ENCODE measurements around the gene CCDC154.
"Not testable (repeated sequence)": the region's sequence is repeated elsewhere in the genome, so short reads cannot be mapped to it uniquely, and the experiment has no call there.

CCDC154 gene

DNA sequence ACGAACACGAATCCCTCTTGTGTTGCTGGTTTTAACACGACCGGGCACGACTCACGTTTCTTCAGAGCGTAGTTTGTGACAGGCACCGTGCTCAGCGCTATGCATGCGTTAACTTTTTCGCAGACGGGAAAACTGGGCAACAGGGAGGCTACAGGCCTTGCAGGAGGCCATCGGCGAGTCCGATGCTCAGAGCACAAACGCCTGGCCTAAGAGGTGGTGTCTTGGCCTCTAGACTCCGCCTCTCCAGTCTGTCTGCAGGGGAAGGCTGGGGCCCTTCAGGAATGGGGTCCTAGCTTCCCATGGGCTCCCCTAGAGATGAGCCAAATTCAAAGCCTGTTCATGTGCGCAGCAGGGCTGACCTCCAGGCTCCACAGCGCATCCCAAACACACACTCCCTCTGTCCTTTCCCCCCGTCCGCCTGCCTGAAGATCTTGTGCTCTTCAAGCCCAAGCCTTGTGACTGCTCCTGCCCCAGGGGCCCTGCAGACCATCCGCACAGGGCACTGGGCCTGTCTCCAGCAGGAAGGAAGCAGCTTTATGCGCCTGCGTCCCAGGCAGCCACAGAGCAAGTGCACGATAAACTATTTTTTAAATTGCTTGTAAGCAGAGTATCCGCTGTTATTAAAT is 27.3 kb upstream of the CCDC154 start:
- DNase-seq: no peak

DNA sequence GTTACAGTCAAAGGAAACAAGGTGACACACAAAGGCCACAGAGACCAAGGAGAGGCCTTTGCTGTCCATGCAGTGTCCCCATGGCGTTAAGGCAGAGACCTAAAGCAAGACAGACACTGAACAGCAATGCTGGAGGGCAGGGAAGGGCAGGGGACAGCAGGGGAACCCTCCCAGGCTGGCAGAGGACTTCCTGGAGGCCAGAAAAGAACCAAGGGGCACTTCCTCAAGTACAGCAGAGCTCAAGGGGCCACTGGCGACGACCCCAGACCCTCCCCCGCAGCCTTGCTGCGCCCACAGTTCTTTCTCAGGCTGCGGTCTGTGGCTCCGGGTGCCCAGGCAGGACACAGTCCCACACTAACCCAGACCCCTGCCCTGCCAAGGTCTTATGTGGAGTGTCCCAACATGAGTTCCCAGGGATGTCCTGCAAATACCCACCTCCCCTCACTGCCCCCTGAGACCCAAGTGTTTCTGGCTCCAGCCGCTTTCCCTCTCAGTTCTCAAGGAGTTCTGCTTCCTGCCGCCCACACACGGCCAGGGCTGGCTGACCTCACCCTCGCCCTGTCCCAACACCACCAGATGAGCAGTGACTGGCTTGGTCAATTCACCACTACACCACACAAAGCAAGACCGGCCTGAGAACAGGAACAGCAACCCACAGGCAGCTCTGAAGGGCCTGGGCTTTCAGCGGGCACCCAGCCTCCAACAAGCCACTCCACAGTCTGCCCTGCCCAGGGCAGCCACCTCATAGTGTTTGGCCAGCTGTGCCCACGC is 26.3 kb upstream of the CCDC154 start:
- DNase-seq: no peak

DNA sequence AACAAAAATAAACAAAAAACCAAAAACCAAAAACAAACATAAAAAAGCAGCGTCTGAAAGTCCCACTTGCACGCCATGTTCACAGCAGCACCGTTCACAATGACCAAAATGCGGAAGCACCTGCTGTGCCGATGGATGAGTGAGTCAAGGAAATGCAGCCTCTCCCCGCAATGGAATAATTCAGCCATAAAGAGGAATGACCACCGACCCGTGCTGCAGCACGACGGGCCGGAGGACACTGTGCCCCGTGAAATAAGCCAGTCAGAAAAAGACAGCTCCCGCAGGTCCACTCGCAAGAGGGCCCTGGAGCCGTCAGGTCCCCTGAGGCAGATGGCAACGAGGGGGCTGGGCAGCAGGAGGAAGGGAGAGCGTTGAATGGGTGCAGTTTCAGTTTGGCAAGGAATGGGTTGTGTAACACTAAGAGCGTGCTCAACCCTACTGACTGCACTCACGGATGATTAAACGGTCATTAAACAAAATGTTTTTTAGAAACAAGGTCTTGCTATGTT is 25.4 kb upstream of the CCDC154 start:
- no peak for DNase-seq

DNA sequence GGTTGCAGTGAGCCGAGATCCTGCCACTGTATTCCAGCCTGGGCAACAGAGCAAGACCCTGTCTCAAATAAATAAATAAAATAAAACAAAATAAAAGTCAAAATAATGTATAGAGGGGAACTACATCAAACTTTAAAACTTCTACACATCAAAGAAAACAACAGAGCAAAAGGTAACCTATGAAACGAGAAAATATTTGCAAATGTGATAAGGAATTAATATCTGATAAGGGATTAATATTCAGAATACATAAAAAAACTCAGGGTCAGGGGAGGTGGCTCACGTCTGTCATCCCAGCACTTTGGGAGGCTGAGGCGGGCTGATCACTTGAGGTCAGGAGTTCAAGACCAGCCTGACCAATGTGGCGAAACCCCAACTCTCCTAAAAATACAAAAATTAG is 24.8 kb upstream of the CCDC154 start:
- not testable (repeated sequence) for DNase-seq

DNA sequence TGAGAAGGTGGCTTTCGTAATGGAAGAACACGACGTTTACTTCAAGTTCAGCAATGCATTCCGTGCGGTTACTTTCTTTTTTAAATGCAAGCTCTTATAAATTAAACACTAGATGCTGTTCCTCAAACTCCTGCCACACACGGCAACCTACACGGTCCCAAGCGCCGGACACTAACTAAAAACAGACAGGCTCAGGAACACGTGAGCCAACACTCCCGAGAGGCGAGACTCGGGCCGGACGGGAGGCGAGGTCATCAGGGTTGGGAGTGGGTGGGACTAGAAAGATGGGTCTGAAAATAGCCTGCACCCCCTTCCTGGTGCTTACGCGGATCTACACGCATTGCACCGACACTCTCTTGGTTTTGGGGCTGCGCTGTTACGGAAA is 24.1 kb upstream of the CCDC154 start:
- DNase-seq: no peak

DNA sequence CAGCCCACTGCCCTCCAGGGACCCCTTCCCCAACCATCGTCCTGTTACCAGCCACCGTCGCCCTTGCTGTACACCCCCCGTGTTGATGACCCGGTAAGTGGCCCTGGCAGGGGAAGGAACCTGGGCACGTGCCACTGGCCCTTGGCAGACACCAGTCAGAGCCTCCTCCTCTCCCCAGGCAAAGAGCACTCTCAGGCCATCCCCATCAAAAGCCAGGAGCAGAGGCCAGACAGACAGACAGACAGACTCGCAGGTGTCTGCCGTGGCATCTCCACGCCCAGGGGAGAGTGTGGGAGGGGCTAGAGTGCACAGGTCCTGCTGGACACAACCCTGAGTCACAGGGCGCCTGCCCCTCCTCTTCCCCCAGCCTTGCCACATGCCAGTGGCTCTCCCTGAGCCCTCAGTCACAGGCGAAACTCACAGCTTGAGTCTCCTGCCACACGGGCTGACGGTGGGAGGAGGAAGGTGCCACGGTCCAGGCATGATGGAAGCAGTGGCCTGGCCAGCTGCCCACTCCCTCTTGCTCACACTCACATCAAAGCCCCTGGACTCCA is 22.7 kb upstream of the CCDC154 start:
- DNase-seq: no peak

DNA sequence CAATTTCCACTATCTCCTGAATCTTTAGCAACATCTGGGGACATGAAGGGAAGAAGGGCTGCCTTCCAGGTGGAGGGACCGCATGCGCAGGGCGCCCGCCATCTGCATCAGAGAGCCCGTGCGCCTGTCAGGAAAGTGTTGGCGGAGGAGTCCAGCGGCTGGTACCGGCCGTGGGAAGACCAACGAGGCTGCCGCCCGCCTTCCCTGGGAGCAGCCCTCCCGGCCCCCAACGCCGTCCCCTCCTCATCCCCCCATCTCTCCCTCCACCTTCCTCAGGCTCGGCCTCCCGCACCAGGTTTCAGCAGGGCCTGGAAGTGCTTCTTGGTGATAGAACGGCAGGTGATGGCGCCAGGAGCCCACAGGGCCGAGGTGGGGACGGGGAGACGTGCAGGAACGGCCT is 21.7 kb upstream of the CCDC154 start:
- no peak for DNase-seq

DNA sequence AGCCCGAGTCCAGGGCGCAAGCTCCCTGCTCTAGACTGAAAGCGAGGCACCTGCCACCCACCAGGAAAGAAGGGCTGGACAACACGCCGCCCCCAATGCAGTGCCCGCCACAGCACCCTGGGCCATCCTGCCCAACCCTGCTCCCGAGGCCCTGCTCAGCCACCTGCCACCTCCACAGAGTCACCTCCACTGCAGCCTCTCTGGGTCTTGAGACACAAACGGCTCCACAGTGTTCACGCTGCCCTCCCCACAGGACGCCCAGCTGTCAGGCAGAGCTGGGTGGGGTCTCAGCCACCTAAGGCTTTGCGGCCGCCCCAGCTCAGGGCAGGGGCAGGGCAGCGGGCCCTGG is 21.2 kb upstream of the CCDC154 start:
- no peak for DNase-seq

DNA sequence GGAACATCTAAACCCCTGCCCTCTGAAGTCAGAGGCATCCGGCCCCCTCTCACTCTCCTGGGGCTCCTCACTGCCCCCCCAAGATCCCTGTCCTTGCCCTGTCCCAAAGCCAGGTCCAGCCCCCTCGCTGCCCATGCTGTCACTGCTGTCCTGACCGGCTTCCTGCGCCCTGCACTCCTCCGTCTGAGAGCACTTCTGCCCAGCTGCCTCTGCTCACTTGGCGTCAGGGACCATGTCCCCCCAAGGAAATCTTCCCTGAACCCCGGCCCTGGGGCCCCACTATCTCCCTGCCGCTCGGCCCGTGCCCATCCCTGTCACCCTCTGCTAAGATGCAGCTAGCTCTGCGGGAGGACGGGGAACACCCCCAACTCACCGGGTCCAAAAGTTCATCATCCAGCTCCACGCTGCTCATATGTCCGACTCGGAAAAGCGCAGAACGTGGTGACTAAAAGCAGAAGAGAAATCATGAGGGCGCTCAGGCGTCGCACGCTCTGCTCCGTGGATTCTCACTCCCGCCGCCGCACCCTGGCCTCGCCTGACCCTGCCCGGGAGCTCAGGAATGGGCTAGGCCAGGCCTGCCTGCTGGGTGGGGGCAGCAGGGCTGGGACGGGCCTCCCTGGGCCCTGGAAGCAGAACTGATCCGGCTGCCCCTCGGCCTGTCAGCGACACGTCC is 20.7 kb upstream of the CCDC154 start:
- no peak for DNase-seq

DNA sequence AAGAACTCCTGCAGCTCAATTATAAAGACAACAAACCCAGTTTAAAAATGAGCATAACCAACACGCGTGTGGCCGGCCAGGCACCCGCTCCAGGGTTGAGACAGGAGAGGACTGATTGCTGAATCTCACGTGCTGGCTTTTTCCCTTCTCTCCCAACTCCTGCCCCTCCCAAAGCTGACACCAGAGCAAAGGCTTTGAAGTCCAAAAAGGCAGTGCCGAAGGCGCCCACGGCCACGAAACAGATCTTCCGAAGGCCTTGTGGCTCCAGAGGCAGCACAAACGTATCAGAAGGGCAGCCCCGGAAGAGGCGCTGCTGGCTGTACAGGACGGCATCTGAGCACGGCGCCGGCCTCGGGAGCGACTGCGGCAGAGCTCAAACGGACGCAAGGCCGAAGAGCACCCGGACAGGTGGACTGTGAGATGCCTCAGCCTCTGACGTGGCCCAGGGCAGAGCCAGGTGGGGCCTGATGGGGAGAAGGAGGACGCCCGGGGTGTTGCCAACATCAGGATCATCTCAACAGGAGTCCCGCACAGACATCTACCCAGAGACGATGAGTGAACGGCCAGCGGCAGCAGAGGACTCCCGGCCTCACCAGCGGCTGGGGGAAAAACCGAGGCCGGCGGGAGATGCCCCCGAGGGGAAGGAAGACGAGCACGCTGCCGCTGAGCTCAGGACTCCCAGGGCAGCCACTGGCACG is 20.0 kb upstream of the CCDC154 start:
- no peak for DNase-seq

DNA sequence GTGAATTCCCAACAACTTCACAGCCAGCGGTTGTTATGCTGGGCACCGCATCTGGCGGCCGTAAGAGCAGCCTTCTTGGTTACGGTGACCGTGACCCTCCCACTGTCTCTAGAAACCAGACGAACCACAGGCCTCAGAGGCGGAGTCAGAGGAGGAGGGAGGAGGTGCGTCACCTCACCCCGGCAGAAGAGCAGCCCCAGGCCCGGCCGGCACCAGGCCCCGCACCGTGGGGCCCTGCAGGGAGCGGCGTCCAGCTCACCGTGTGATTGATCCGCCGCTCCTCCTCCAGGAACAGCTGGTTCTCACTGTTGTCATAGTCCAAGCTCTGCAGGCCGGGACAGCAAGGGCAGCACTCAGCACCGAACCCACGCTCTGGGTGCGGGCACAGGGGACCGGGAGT is 16.8 kb upstream of the CCDC154 start:
- no peak for DNase-seq

DNA sequence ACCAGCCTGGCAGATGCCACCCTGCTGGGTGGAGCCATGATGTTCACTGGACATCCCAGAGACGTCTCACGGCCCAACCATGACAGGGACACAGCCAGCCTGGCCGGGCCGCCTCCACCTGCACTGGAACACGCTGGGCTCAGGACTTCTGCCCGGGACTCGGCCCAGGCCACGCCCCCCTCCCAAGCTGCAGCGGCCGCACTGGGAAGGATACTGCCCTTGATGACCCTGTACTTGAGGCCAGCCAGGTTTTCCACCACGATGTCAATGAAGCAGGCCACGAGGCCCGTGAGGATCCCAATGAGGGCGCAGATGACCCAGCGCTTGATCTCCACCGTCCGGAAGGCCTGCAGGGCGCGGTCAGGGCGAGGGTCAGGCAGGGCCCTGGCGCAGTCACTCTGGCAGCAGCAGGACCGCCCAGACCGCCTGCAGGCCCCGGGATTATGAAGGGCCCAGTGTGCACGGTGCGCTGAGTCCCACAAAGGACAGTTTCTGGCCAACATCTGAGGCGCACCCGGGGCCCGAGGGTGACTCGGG is 16.3 kb upstream of the CCDC154 start:
- no peak for DNase-seq

DNA sequence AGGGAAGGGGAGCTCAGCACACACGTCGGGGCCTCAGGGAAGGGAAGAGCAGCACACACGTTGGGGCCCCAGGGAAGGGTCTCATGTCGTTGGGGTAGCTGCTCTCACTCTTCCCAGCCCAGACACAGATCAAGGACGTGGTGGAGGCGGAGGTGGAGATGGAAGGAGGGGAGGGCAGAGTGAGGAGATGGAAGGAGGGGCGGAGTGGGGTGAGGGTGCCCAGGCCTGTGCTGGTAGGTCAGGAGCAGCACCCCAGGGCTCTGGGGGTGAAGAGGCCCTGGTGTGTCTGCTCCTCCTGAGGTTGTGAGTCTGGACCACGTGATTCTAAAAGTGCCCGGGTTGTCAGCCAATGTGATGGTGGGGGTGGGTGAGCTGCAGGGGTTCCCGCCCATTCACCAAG is 15.6 kb upstream of the CCDC154 start:
- no peak for DNase-seq

DNA sequence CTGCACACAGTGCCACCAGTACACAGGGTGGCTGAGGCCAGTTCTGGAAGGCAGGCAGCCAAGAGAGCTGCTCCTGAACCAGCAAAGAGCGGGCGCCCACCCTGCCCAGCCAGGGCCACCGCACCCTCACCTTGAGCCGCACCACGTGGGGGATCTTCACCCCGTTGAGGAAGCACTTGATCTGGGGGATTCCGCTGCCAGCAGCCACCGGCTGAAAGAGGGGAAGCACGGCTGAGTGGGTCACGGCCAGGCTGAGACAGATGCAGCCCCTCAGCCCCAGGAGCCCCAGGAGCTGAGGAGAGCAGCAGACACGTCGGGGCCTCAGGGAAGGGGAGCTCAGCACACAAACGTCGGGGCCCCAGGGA is 14.6 kb upstream of the CCDC154 start:
- DNase-seq: no peak

DNA sequence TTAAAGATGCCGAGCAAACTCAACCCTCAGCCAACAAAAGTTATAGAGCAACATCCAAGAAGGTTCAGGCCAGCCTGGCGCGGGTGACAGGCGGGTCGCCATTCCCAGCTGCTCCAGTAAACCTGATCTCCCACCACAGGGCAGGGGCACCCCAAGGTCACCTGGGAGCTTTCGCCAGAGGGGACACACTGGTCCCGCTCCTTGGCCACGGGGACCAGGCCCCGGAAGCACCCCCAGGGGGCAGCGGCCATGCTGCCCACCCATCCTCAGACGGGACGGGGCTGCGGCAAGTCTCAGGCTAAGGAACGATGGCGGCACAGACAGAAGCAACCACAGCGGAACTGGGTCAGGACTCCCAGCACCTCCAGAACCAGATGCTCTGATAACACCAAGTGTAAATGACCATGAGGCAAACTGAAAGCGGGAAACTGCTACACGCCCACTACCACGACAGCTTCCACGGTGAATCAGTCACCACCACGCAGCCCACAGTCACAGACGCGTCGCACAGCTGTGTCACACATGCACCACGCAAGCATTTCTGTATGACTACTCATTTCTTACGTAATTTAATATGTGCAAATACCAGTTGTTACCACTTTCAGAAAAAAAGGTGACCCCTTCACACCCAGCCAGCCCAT is 14.1 kb upstream of the CCDC154 start:
- DNase-seq: no peak

DNA sequence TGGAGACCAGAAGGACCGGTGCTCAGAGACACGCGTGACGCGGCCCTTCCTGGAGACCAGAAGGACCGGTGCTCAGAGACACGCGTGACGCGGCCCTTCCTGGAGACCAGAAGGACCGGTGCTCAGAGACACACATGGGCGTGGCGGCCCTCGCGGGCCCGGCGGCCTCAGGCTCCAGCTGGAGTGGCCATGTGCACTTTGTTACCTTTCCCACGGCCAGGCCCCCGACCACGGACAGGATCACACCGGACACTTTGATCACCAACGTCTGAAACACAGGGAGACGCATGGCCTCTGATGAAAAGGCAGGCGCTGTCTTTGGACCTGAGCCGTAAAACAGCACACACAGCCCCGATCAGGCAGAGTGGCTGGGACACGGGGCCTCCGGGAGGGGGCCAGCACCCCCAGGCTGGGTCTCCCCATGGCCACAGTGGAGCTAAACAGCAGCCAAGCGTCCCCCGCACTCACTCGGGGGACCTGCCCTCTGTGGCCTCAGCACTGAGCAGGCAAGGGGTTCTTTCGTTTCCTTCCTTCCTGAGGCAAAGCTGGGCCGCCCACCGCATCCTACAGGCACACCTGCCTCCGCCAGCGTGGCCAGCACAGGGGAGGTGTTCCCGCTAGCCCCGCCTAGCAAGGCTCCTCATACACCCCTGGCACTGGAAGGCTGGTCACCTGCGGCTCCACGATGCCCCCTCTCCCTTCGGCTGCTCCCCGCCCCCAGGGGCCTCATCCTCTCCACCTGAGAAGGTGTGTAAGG is 13.3 kb upstream of the CCDC154 start:
- no peak for DNase-seq

DNA sequence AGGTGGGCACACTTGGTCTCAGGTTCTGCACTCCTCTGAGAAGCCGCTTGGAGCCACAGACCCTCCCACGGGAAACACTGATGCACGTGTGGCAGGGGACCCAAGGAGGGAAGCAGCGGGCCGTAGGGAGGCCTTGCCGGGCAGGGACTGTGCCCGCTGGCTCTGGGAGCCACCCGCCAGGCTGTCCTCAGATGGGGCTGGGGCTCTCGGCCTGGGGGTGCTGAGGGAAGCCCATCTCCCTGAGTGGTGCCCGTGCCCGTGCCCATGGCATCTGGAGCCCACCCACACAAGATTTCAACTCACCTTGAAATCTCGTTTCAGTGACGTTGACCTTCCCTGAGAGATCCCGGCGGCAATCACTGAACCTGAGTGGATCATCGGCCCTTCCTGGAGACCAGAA is 12.6 kb upstream of the CCDC154 start:
- DNase-seq: no peak

DNA sequence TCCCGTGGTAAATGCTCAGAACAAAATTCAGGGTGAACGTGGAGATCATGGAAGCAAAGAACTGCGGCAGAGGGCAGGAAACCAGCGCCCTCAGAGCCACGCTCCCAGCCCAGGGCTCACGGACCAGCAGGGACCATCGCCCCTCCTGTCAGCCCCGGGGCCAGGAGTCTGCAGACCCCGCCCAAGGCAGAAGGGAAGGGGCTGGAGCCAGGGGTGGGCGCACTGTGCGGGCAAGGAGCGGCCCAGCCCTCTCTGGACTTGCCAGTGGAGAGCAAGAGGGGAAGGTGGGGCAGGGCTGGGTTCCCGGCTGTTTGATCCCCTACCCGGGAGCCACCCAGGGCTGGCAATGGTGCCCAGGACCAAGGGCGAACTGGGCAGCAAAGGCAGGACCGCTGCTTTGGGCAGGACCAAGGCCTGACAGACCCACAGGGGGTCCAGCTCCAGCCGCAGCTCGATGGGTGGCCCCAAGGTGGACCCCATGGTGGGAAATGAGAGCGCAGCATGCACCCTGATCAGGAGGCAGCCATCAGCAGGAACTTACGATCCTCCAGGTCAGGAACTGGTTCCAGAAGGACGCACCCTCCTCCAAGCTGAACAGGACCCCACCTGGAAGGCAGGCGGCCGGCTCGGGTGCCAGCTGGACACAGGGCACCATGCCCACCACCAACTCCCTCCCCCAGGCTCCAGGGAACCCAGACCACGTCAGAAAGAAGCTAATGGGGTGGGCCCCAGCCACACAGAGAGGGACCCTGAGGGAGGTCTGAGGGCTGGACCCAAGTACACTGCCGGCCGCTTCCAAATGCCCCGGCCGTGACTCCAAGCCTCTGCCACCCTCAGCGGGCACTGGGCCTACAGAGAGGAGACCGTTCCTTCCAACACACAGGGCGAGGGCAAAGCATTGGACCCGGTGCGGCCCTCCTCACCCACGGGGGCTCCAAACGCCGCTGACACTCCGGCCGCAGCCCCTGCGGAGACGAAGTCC is 11.1 kb upstream of the CCDC154 start:
- DNase-seq: no peak

DNA sequence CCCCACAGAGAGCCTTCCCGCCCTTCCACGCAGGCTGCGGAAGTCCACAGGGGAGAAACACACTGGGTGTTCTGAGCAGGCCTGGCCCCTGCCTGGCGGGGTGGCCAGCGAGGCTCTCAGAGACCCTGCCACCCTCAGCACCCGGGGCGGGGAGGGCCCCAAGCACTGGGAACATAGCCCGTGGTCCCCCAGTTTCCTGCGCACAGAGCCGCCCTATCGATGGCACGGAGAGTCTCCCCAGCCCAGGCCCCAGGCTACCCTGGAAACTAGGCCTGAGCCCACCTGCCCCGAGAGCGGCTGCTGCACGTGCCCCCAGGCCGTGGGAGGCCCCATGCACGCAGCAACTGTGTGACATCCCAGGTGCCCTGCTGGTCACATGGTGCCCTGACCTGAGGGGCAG is 10.2 kb upstream of the CCDC154 start:
- DNase-seq: no peak

DNA sequence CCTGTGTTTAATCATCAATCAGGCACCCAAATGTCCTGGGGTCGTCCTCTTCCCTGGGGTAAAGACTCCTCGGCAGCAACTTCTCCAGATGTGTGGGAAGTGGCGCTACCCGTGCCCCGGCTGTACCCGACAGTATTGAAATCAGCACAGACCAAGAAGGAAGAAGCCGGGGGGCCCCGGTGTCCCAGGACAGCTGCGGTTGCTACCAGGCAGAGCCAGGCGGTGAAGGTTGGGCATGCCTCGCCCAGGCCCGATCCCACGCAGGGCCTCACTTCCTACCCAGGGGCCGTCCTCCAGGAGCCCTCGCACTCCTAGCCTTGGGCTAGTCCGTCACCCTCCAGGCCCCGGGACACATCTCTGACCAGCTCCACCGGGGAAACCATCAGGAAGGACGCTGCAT is 9.0 kb upstream of the CCDC154 start:
- no peak for DNase-seq

DNA sequence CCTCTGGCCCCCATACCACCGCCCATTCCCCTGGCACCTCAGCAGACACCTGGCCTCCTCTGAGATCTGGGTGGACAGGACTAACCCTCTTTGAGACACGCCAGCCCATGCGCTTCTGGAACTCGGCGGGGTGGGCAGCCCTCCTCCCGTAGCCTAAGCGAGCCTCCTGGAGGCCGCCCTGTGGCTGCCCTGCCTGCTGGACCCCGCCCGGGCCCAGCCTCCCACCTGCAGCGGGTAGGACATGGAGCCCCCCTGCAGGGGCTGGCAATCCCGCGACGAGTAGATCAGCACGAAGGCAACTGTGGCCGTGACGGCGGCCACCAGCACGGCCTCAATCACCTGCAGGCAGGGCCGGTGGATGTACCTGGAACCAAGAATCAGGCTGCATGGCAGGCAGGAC is 8.2 kb upstream of the CCDC154 start:
- DNase-seq: no peak

Data from NCI-H2081 treated with DMSO at 0.1 percent for 48 hours (cell line).